PC-9 (cell line): Measurements from ENCODE around the gene PXMP2. TPM values are rescaled to one million over a fixed set of nuclear protein-coding genes. Genes with fewer than 3 reads are reported as not detected.

Source experiments
- BruUV-seq: library from RNA; stranded (reverse); fragments of 400-500 nt; replicated peaks from 2 replicates; lab custom pipeline; 2021; lab: Mats Ljungman, UMichigan
- CTCF ChIA-PET: fragments of 300-600 bp; sonication (Branson Sonifier 250); formaldehyde crosslinking; loops from one replicate; lab custom pipeline; 2022; ENCODE audit warnings: antibody characterized with exemption; lab: Charles Lee
- POLR2A ChIA-PET: fragments of 300-600 bp; sonication (Branson Sonifier 250); formaldehyde crosslinking; loops from one replicate; lab custom pipeline; 2022; ENCODE audit warnings: antibody characterized with exemption; ENCODE audit not compliant: unreplicated experiment; lab: Charles Lee
- DNase-seq, 2 experiments: peaks; one replicate each; pipeline versions ENCODE4 v3.0.0 to v3.0.0-alpha.2; 2015 to 2022; ENCODE audit warnings: mixed read lengths in 1 of 2
- H2AFZ ChIP-seq: fragments of 200-600 bp; sonication (generic); 2 replicates; pipeline ENCODE4 v1.8.1; 2017; ENCODE audit warnings: antibody characterized with exemption
- H3F3A ChIP-seq: fragments of 200-600 bp; sonication (generic); 2 replicates; pipeline ENCODE4 v1.8.1; 2017; ENCODE audit warnings: antibody characterized with exemption, mild to moderate bottlenecking, low read depth; ENCODE audit not compliant: insufficient read depth
- H3K27ac ChIP-seq: fragments of 200-600 bp; sonication (generic); 2 replicates; pipeline ENCODE4 v1.6.1; 2016; ENCODE audit warnings: mixed run types
- H3K27me3 ChIP-seq: fragments of 200-600 bp; sonication (generic); 2 replicates; pipeline ENCODE4 v1.6.1; 2016; ENCODE audit warnings: low read depth, mixed run types; ENCODE audit not compliant: insufficient read depth
- H3K36me3 ChIP-seq: fragments of 200-600 bp; sonication (generic); 2 replicates; pipeline ENCODE4 v1.6.1; 2016; ENCODE audit warnings: low read depth, mixed run types
- H3K4me1 ChIP-seq: fragments of 200-600 bp; sonication (generic); replicated peaks from 2 replicates; pipeline ENCODE4 v1.6.1; 2016; ENCODE audit warnings: mixed run types; ENCODE audit not compliant: insufficient read depth
- H3K4me2 ChIP-seq: fragments of 200-600 bp; sonication (generic); 2 replicates; pipeline ENCODE4 v1.6.1; 2017; ENCODE audit warnings: mixed run types
- H3K4me3 ChIP-seq: fragments of 200-600 bp; sonication (generic); 2 replicates; pipeline ENCODE4 v1.6.1; 2016; ENCODE audit warnings: mixed run types
- H3K79me2 ChIP-seq: fragments of 200-600 bp; sonication (generic); 2 replicates; pipeline ENCODE4 v1.6.1; 2017; ENCODE audit warnings: low read depth, mixed run types
- H3K9me2 ChIP-seq: fragments of 200-600 bp; sonication (generic); 2 replicates; pipeline ENCODE4 v1.8.1; 2017; ENCODE audit warnings: mild to moderate bottlenecking; ENCODE audit not compliant: insufficient read depth
- H3K9me3 ChIP-seq: fragments of 200-600 bp; sonication (generic); 2 replicates; pipeline ENCODE4 v1.8.1; 2016; ENCODE audit warnings: low read depth; ENCODE audit not compliant: insufficient read depth
- H4K20me1 ChIP-seq: fragments of 200-600 bp; sonication (generic); 2 replicates; pipeline ENCODE4 v1.8.1; 2017; ENCODE audit not compliant: insufficient read depth
- EZH2 ChIP-seq: fragments of 200-600 bp; sonication (generic); IDR thresholded peaks from 2 replicates; pipeline ENCODE4 v1.8.0; 2017; ENCODE audit warnings: antibody characterized with exemption, low read depth
- intact Hi-C: fragments of 100-400 bp; cut with micrococcal nuclease; formaldehyde crosslinking; loops from one replicate; pipeline ENCODE4 v1.10.0; 2022; ENCODE audit not compliant: unreplicated experiment
- total RNA-seq: library from RNA; stranded (reverse); gene quantifications from 2 replicates; pipeline ENCODE4 v1.2.3, GENCODE V29; 2021
- TF ChIP-seq, protein P1 (sequence below): fragments of 200-600 bp; sonication (generic); conservative IDR thresholded peaks from 2 replicates; pipeline ENCODE4 v1.6.1; 2017; ENCODE audit warnings: mixed run types, antibody characterized with exemption, mild to moderate bottlenecking, moderate library complexity

The PXMP2 gene
- total RNA-seq, 1 experiment from 2014 or later: 38.6 TPM

DNA sequence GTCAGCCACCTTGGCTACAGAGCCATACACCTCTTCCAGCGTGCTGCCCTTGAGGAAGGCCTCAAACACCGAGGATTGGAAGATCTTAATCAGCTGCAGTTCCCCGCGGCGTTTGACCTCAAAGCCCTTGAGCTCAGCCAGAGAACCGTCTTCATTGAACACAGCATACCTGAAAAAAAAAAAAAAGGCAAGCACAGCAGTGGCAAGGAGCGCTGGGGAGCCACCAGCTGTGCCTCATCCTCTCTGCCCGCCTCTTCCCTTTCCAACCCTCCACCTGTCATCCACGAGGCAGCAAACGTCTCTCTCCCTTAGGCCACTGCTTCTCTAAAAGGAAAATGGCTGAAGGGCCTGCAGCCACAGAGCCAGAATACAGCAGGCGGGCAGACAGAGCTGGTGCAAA, 26.4 kb upstream of the PXMP2 start:
- no peak for DNase-seq

DNA sequence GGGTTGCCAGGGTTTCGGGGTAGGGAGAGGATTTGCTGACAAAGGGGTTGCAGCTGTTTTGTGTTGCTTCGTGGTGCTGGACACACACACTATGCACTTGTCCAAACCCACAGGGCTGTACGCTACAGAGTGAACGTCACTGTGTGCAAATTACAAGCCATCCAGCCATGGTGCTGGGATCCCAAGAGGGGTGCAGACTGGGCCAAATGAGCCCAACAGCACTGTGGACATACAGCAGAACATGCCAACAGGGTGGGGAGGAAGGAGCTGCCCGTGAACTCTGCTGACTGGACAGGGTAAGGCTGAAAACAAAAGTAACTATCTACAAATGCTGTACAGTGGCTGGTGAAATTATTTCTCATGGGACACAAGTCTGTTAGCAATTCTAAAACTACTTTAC, 25.4 kb upstream of the PXMP2 start:
- Histone ChIP-seq H3K4me1 (no peaks in the 10 kb centered on the region), H3K4me3 (no peak overlapping the region), H3F3A (0 out of 2 replicates have a peak, but pooled peaks cover 5% of the 10 kb centered on the region), H3K9me2 (no peaks in the 10 kb centered on the region), H3K4me2 (no peak overlapping the region), H4K20me1 (no peaks in the 10 kb centered on the region), H3K27me3 (no peaks in the 10 kb centered on the region), H3K36me3 (peaks cover 20% of the 10 kb centered on the region), H3K79me2 (no peaks in the 10 kb centered on the region), H3K9me3 (no peaks in the 10 kb centered on the region), H2AFZ (no peak overlapping the region), H3K27ac (no peak overlapping the region)
- no peak for TF ChIP-seq EZH2
- TF ChIP-seq, protein P1, sequence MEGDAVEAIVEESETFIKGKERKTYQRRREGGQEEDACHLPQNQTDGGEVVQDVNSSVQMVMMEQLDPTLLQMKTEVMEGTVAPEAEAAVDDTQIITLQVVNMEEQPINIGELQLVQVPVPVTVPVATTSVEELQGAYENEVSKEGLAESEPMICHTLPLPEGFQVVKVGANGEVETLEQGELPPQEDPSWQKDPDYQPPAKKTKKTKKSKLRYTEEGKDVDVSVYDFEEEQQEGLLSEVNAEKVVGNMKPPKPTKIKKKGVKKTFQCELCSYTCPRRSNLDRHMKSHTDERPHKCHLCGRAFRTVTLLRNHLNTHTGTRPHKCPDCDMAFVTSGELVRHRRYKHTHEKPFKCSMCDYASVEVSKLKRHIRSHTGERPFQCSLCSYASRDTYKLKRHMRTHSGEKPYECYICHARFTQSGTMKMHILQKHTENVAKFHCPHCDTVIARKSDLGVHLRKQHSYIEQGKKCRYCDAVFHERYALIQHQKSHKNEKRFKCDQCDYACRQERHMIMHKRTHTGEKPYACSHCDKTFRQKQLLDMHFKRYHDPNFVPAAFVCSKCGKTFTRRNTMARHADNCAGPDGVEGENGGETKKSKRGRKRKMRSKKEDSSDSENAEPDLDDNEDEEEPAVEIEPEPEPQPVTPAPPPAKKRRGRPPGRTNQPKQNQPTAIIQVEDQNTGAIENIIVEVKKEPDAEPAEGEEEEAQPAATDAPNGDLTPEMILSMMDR: no peak
- DNase-seq: no peak
- ChIA-PET POLR2A (no interaction called here), CTCF (no interaction called here)
- intact Hi-C loops: no loop called here
- BruUV-seq: no TSS peak

More for the DNA sequence above, 26.4 kb upstream of the PXMP2 start:
- Histone ChIP-seq H2AFZ (no peak overlapping the region), H3K36me3 (peaks cover 20% of the 10 kb centered on the region), H3K4me1 (no peaks in the 10 kb centered on the region), H3K4me3 (no peak overlapping the region), H4K20me1 (no peaks in the 10 kb centered on the region; the same call in 1 of the 2 replicates), H3K27me3 (no peaks in the 10 kb centered on the region), H3F3A (0 out of 2 replicates have a peak, but pooled peaks cover 5% of the 10 kb centered on the region), H3K4me2 (no peak overlapping the region), H3K9me2 (no peaks in the 10 kb centered on the region), H3K9me3 (no peaks in the 10 kb centered on the region), H3K79me2 (no peaks in the 10 kb centered on the region), H3K27ac (no peak overlapping the region)
- ChIA-PET CTCF (no interaction called here), POLR2A (no interaction called here)
- no TSS peak for BruUV-seq
- TF ChIP-seq, protein P1: no peak
- TF ChIP-seq EZH2: no peak
- intact Hi-C loops: no loop called here

DNA sequence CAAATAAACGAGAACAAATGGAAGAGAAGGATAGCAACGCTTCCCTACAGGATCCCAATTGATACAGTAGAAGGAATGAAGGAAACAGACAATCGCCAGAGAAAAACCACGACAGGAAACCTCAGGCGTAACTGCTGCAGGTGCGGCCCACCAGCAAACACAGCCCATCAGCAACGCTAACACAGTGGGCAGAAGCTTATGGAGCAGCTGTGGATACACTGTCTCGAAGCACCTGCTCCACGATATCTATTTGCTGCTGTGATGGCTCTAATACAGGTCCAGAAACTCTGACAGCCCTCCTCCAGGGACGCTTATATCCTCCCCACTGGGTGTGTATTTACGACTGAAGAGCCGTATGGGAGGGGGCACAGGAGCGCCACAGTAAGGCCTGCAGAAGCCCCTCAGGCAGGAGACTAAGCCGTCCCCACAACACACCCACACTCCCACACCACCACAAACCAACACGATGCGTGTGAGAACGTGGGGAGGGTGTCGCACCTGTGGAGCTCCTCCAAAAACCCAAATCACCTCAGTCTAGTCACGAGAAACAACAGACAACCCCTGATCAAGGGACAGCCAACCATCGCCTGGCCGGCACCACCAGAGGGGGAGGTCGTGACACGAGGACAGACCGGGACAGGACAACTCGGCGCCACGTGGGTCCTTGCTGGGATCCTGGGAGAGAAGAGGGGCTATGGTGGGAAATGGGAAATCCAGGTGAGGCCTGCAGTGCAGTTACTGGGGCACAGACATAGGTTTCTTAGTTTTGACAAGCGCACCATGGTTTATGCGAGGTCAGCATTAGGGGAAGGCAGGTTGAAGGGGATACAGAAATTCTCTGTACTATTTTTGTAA, 24.3 kb upstream of the PXMP2 start:
- Histone ChIP-seq H4K20me1 (no peaks in the 10 kb centered on the region), H2AFZ (no peak overlapping the region), H3K4me1 (no peaks in the 10 kb centered on the region), H3K9me3 (no peaks in the 10 kb centered on the region), H3K9me2 (no peaks in the 10 kb centered on the region), H3K36me3 (peaks cover 22% of the 10 kb centered on the region), H3K79me2 (no peaks in the 10 kb centered on the region), H3K27me3 (no peaks in the 10 kb centered on the region), H3F3A (0 out of 2 replicates have a peak, but pooled peaks cover under 1% of the 10 kb centered on the region), H3K27ac (no peak overlapping the region), H3K4me3 (no peak overlapping the region), H3K4me2 (no peak overlapping the region)
- no TSS peak for BruUV-seq
- no peak for TF ChIP-seq EZH2
- TF ChIP-seq, protein P1: no peak
- no peak for DNase-seq
- intact Hi-C loops: no loop called here
- ChIA-PET CTCF (no interaction called here), POLR2A (no interaction called here)
